ENCODE results near the gene RC3H2.

- TF ChIP-seq CTCF (IDR thresholded peaks at IDR 0.05) (no peak), POLR2A (IDR thresholded peaks at IDR 0.05) (no peak)
Measured at GRCh38 chr9:122863407-122863806, 41.8 kb downstream of the RC3H2 start.

Measured in right lobe of liver (tissue), 4 donors.